ENCODE results near the gene JARID2.

JARID2 gene

GRCh38 chr6:15382712-15383111 is 136.8 kb downstream of the JARID2 start:
- no peak for DNase-seq

GRCh38 chr6:15384901-15385300 is 139.0 kb downstream of the JARID2 start:
- no peak for DNase-seq

- DNase-seq: no peak
Observed at GRCh38 chr6:15385521-15385920, 139.7 kb downstream of the JARID2 start.

- DNase-seq: no peak
Observed at GRCh38 chr6:15386110-15386755, 140.4 kb downstream of the JARID2 start.

GRCh38 chr6:15386756-15387112 is 140.9 kb downstream of the JARID2 start:
- DNase-seq: no peak

GRCh38 chr6:15387118-15387517 is 141.2 kb downstream of the JARID2 start:
- no peak for DNase-seq

- no peak for DNase-seq
Observed at GRCh38 chr6:15389084-15389764, 143.4 kb downstream of the JARID2 start.

GRCh38 chr6:15389765-15390723 is 144.2 kb downstream of the JARID2 start:
- DNase-seq: peak; percentile 19

GRCh38 chr6:15391500-15391899 is 145.6 kb downstream of the JARID2 start:
- no peak for DNase-seq

GRCh38 chr6:15392182-15392581 is 146.3 kb downstream of the JARID2 start:
- no peak for DNase-seq

GRCh38 chr6:15393605-15394004 is 147.7 kb downstream of the JARID2 start:
- no peak for DNase-seq

- no peak for DNase-seq
Observed at GRCh38 chr6:15395087-15395486, 149.2 kb downstream of the JARID2 start.

GRCh38 chr6:15396808-15397207 is 150.9 kb downstream of the JARID2 start:
- no peak for DNase-seq

- no peak for DNase-seq
Observed at GRCh38 chr6:15398633-15399275, 152.9 kb downstream of the JARID2 start.

GRCh38 chr6:15399641-15400470 is 154.0 kb downstream of the JARID2 start:
- peak; percentile 17 for DNase-seq

GRCh38 chr6:15400572-15401004 is 154.7 kb downstream of the JARID2 start:
- DNase-seq: peak; percentile 14

- DNase-seq: no peak
Observed at GRCh38 chr6:15401120-15401519, 155.3 kb downstream of the JARID2 start.

- no peak for DNase-seq
Observed at GRCh38 chr6:15401769-15402250, 155.9 kb downstream of the JARID2 start.

GRCh38 chr6:15402406-15403045 is 156.7 kb downstream of the JARID2 start:
- DNase-seq: no peak

- DNase-seq: no peak
Observed at GRCh38 chr6:15403094-15403755, 157.4 kb downstream of the JARID2 start.

- DNase-seq: no peak
Observed at GRCh38 chr6:15404685-15404980, 158.8 kb downstream of the JARID2 start.
